PFSK-1 (cell line): ENCODE measurements around the gene GPR32.

Experiments
- FOXP2 ChIP-seq: optimal IDR thresholded peaks from 2 replicates; pipeline ENCODE3; 2011; ENCODE audit warnings: borderline replicate concordance, control low read depth, inconsistent platforms; ENCODE audit not compliant: insufficient read depth; ENCODE audit errors: extremely low read length, extremely low read depth
- POLR2AphosphoS5 ChIP-seq: IDR thresholded peaks from 2 replicates; pipeline ENCODE4 v1.6.1; 2012; ENCODE audit warnings: low read depth, mild to moderate bottlenecking, control low read depth, low read length, moderate library complexity
- REST ChIP-seq, 2 experiments: IDR thresholded peaks; 2 replicates each; pipeline versions ENCODE4 v1.6.1 to v1.8.0; 2011 to 2012; ENCODE audit warnings: low read depth in 2 of 2, low read length in 2 of 2, control low read depth in 1 of 2, inconsistent platforms in 1 of 2, mild to moderate bottlenecking in 1 of 2, moderate library complexity in 1 of 2; ENCODE audit not compliant: insufficient read depth in 1 of 2
- SIN3A ChIP-seq: IDR thresholded peaks from 2 replicates; pipeline ENCODE4 v1.6.1; 2012; ENCODE audit warnings: mild to moderate bottlenecking, low read length, moderate library complexity, borderline replicate concordance; ENCODE audit not compliant: insufficient read depth
- TAF1 ChIP-seq: IDR thresholded peaks from 2 replicates; pipeline ENCODE4 v1.6.1; 2012; ENCODE audit warnings: low read length, control low read depth, borderline replicate concordance; ENCODE audit not compliant: insufficient read depth

The GPR32 gene

GRCh38 chr19:50777830-50778303, 7.6 kb downstream of the GPR32 start:
- TF ChIP-seq FOXP2, result no peak
- no peak for TF ChIP-seq POLR2AphosphoS5
- no peak for TF ChIP-seq SIN3A
- no peak for TF ChIP-seq TAF1
- no peak for TF ChIP-seq REST (IDR thresholded peaks at IDR 0.05; ENCODE audit: insufficient read depth in 1 of 2, low read depth in 2 of 2, low read length in 2 of 2)

GRCh38 chr19:50778906-50779430, 8.7 kb downstream of the GPR32 start:
- no peak for TF ChIP-seq FOXP2
- no peak for TF ChIP-seq POLR2AphosphoS5
- no peak for TF ChIP-seq REST (IDR thresholded peaks at IDR 0.05; ENCODE audit: insufficient read depth in 1 of 2, low read depth in 2 of 2, low read length in 2 of 2)
- TF ChIP-seq TAF1, result no peak
- no peak for TF ChIP-seq SIN3A

GRCh38 chr19:50779504-50780457, 9.5 kb downstream of the GPR32 start:
- TF ChIP-seq POLR2AphosphoS5 (no peak), TAF1 (no peak), SIN3A (no peak), FOXP2 (no peak)

GRCh38 chr19:50780753-50781435, 10.6 kb downstream of the GPR32 start:
- no peak for TF ChIP-seq TAF1
- TF ChIP-seq POLR2AphosphoS5, result no peak
- TF ChIP-seq REST (IDR thresholded peaks at IDR 0.05; ENCODE audit: insufficient read depth in 1 of 2, low read depth in 2 of 2, low read length in 2 of 2), result no peak
- TF ChIP-seq SIN3A, result no peak
- no peak for TF ChIP-seq FOXP2

GRCh38 chr19:50784710-50785109, 14.4 kb downstream of the GPR32 start:
- TF ChIP-seq REST (IDR thresholded peaks at IDR 0.05; ENCODE audit: insufficient read depth in 1 of 2, low read depth in 2 of 2, low read length in 2 of 2) (no peak), SIN3A (no peak), POLR2AphosphoS5 (no peak), FOXP2 (no peak), TAF1 (no peak)
